Sigmoid colon (tissue), 4 donors: Measurements from ENCODE around the gene KSR1.

Experiments
- EP300 ChIP-seq, 4 donors: sonication (generic); formaldehyde crosslinking; IDR thresholded peaks; one replicate each; pipeline ENCODE4 v1.6.1; 2017; ENCODE audit warnings: antibody characterized with exemption in 4 of 4
- TF ChIP-seq, protein P1 (sequence below), 4 experiments: fragments of 450-650 bp in 3 of 4; fragments of 200-600 bp in 1 of 4; IDR thresholded peaks; one replicate each; pipeline ENCODE4 v1.5.1; 2016 to 2019; ENCODE audit warnings: antibody characterized with exemption in 4 of 4, mild to moderate bottlenecking in 3 of 4, moderate library complexity in 2 of 4

GRCh38 chr17:27523712-27524111 is 67.5 kb downstream of the KSR1 start:
- TF ChIP-seq EP300 (IDR thresholded peaks at IDR 0.05) = no peak
- TF ChIP-seq, protein P1, sequence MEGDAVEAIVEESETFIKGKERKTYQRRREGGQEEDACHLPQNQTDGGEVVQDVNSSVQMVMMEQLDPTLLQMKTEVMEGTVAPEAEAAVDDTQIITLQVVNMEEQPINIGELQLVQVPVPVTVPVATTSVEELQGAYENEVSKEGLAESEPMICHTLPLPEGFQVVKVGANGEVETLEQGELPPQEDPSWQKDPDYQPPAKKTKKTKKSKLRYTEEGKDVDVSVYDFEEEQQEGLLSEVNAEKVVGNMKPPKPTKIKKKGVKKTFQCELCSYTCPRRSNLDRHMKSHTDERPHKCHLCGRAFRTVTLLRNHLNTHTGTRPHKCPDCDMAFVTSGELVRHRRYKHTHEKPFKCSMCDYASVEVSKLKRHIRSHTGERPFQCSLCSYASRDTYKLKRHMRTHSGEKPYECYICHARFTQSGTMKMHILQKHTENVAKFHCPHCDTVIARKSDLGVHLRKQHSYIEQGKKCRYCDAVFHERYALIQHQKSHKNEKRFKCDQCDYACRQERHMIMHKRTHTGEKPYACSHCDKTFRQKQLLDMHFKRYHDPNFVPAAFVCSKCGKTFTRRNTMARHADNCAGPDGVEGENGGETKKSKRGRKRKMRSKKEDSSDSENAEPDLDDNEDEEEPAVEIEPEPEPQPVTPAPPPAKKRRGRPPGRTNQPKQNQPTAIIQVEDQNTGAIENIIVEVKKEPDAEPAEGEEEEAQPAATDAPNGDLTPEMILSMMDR (IDR thresholded peaks at IDR 0.05) = no peak
